ENCODE data around the gene PLCB4. TPM values are rescaled to one million over a fixed set of nuclear protein-coding genes. Genes with fewer than 3 reads are reported as not detected.
A peak's percentile ranks its signal among the peaks of the same experiment; 100 is the strongest.

Gene PLCB4
- total RNA-seq, 1 donor from 2014 or later, result 16.4 TPM

DNA sequence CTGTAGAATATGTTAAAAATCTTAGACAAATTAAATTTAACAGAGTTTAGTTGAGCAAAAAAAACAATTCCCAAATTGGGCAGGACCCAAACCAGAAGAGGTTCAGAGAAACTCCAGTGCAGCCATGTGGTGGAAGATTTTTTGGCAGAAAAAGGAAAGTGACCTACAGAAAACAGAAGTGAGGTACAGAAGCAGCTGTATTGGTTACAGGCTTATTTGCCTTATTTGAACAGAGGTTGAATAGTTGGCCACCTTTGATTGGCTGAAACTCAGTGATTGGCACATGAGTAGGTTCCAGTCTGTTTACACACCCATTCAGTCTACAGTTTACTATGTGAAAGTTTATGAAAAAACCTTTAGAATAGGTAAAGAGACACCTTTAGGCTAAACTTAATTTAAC lies 334.6 kb downstream of the PLCB4 start:
- no peak for DNase-seq

GRCh38 chr20:9407805-9408421 lies 339.0 kb downstream of the PLCB4 start:
- DNase-seq, result peak; percentile 82

DNA sequence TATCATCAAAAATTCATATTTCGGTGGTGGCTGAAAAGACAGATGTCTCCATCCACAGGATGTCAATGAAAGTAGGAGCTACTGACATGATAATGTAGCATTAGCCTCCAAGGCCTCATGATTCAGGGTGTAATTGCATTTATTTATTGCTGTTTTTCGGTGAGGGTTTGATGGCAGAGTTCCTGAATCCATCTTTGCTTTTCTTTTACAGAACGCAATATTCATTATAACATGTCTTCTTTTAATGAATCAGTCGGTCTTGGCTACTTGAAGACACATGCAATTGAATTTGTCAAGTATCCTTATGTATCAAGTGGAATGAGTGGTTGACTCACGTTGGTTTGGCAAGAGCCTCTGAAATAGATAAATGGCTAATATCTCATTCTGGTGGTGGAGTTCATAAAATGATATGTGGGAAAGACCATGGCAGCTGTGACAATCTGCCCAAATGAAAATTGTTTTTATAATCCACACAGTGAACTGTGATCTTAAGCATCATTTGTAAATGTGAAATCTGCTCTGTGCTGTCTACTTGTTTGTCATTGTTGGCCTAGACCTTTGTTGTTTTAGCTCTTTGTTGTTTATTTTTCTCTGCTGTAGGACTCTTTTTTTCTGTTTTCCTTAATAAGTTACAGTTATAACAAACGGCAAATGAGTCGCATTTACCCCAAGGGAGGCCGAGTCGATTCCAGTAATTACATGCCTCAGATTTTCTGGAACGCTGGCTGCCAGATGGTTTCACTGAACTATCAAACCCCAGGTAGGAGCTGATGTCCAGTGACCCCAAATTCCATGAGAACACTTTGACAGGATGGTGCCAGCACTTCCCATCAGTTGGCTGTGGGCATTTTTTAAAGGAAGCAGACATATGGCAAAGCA lies 339.8 kb downstream of the PLCB4 start:
- DNase-seq, result no peak

GRCh38 chr20:9409352-9409751 lies 340.5 kb downstream of the PLCB4 start:
- DNase-seq, result no peak

DNA sequence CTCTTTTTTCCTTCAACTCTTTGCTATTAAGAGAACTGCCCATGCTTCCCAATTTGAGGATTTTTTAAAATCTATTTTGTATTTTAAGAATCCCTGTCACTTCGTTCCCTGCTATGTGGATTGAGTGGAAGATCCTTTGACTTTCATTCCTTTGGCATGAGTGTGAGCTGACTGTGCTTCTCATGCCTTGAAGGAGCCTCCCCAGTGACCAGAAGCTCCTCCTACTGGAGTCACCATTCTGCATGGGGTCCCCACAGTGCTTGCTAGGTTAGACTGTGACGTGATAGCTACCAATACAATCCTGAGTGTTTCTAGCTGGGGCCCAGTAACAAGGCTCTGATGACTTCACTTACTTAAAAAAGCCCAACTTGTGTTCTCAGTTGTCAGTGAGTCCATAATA lies 341.1 kb downstream of the PLCB4 start:
- no peak for DNase-seq

DNA sequence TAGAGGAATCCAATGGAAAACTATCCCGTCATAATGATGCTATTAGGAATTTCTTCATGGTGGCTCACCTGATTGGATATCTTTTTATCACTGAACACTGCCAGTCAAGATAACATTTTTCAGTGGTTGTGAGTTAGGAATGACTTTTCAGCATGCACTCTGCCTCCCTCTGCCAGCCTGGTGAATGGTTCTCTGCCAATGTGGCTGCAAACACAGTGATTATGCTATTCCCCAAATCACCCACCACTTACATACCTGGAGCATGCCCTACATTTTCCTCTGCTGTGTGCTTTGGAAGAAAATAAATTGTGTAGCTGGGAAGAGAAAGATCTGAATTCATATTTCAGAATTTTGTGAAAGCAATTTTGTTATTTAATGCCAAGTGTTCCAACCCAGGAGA lies 342.9 kb downstream of the PLCB4 start:
- DNase-seq, result no peak

- no peak for DNase-seq
These were observed 343.4 kb downstream of the PLCB4 start for GRCh38 chr20:9412309-9412708.

DNA sequence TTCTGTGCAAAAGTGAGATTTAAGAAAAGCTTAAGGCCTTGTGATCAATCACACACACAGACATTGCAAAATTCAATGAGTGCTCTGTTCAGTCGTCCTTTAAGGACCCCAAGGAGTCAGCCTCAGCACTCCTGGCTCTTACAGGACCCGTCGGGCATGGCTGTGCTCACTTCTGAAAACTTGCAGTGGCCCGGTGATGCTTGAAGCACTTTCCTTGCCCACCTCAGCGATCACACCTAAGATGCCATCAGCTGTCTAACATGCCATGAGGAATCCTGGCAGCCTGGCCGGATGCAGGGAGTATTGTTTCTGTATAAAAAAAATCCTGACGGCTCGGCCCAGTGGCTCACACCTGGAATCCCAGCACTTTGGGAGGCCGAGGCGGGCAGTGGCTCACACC lies 344.1 kb downstream of the PLCB4 start:
- DNase-seq, result no peak

DNA sequence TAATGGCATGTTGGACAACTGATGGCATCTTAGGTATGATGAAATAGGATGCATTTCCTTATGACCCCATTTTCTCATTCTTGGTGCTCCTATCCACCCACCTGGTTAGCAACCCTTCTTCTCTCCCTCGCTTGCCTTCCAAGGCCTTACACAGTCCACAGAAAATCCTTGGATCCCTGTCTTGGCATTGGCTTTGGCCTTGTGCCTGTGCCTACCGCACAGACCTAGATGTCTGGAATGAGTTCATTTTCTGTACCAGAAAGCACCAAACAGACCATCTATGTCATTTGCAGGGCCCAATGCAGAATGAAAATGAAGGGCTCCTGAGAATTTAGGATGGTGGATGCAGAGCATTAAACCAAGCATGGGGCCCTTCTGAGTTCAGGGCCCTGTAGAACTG lies 346.5 kb downstream of the PLCB4 start:
- no peak for DNase-seq

GRCh38 chr20:9416421-9416820 lies 347.5 kb downstream of the PLCB4 start:
- no peak for DNase-seq

GRCh38 chr20:9417665-9418064 lies 348.8 kb downstream of the PLCB4 start:
- DNase-seq, result no peak

GRCh38 chr20:9422321-9423057 lies 353.6 kb downstream of the PLCB4 start:
- peak; percentile 14 for DNase-seq

GRCh38 chr20:9424551-9424950 lies 355.7 kb downstream of the PLCB4 start:
- no peak for DNase-seq

- no peak for DNase-seq
These were observed 358.8 kb downstream of the PLCB4 start for GRCh38 chr20:9427430-9428291.

- no peak for DNase-seq
These were observed 359.4 kb downstream of the PLCB4 start for GRCh38 chr20:9428292-9428607.

DNA sequence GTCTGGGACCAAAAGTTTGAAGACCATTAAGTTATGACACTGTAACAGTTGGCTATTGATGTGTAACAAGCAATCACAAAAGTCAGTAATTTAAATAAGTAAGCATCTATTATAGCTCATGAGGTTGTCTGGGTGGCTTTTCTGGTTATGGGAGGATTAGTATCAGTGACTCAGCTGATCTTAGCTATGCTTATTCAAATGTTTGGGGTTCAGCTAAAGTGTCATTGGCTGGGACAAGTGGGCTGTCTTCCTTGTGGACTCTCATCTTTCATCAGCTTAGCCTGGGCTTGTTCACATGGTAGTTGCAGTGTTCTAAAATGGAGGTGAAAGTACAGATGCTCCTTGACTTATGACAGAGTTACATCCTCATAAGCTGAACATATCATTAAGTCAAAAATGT lies 370.9 kb downstream of the PLCB4 start:
- no peak for DNase-seq

DNA sequence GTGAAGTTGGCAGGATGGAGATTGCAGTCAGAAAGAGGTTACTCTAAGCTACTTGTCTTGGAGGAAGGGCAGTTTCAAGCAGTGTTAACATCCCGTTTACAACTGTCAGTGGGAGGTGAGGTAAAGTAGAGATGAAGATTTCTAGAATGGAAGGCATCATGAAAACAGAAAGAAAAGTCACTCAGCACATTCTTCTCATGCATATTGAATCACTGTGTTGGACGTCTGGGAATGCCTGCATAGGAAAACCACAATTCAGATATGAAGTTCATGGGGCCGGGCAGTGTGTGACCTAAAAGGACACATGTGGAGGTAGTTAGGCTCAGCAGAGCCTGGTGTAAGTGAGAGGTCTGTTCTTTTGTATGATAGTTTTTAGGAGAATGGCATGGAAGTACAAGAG lies 372.0 kb downstream of the PLCB4 start:
- DNase-seq, result no peak

GRCh38 chr20:9441948-9442347 lies 373.1 kb downstream of the PLCB4 start:
- DNase-seq, result no peak

DNA sequence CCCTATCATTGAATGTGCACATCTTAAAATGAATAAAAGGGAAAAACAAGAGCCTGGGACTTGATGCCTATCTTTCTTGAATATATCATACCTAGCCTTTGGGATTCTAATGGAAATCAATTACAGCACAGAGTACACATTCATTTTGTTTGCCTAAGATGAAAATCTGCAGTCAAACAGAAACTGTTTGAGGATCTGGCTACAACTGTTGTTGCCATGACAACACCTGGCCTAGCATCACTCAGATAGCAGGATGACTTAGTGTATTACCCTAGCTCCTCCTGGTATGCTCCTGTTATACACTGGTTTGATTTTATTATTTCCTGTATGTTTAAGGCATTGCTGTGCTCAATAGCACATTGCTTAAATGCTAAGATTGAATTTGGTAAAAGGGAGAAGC lies 374.0 kb downstream of the PLCB4 start:
- no peak for DNase-seq

DNA sequence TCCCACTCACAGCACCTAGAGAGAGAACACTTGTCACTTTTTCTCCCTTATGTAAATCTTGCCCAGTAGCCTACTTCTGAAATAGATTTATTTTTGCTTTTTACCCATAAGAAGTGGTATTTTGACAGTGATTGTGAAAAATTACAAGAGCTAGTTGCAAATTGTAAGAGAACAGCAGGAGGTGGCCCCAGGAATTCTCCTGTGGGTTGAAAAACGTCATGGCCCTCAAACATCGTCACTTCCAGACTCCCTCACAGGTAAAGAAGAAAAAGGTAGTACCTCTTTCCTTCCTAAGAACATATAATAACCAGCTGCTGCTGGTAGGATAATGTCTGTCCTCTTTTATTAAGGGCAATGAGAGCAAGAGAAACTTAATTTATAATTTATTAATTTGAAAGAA lies 376.0 kb downstream of the PLCB4 start:
- DNase-seq, result no peak

DNA sequence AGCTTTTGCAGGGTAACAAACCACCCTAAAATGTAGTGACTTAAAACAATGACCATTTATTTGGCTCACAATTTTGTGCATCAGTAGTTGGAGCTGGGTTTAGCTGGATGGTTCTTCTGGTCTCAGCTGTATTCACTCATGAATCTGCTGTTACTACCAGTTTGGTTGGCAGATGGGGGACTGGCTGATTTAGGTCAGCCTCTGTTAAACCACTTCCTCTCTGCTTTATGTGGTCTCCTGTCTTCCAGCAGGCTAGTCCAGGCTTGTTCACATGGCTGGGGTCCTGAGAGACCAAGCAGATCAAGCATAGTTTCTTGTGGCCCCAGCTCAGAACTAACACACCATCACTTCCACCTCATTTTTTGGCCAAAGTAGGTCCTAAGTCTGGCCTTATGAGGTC lies 378.3 kb downstream of the PLCB4 start:
- DNase-seq, result no peak

DNA sequence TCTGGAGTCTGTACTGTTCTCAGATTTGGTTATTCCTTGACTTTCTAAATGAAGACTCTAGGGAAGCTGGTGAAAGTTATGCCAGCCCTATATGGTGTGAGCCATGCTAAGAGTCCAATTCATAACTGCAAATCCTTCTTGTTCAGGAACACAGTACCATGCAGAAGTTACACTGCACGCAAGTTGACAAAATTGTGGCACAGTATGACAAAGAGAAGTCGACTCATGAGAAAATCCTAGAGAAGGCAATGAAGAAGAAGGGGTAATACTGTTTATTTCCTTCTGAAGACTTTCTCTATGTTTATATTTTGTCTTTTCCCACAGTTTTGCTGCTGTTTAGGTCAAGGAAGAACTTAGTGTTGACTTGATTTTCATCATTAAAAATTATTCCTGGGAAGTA lies 384.3 kb downstream of the PLCB4 start:
- DNase-seq, result no peak

DNA sequence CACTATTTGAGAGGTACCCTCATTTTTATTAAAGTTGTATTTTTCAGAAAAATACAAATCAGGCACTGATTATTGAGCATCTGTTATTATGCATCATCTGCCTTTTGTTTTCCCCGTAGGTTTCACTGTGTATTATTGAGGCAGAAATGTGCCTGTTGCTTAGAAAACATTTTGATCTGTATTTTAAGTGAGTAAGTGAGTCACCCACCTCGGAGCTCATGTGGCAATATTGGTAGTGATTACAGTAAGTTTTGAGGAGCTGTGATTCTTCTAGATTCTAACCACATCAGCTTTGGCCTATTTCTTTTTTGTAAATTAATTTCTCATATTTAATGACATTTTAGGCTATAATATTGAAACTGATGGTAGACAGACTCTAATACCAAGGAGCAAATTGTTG lies 385.9 kb downstream of the PLCB4 start:
- no peak for DNase-seq
